ENCODE data around the gene KRTAP12-1.

The KRTAP12-1 gene

DNA sequence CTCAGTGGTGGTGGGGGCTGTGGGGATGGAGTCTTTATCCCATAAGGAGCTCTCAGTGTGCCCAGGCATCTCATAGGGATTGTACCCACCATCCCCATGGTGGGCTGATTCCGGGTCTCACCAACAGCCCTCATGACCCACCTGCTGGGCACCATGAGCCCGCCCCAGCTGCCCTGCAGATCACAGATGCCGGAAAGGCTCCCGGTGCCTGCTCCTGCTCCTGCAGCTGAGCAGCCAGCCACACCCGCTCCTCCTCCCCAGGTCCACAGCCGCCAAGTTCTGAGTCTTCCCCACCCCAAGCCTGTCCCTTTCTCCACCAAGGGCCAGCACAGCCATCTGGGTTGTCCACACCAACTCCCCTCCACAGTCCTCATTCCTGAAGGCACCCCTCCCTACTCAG is 44.9 kb upstream of the KRTAP12-1 start:
- Histone ChIP-seq H3K79me2 (ENCODE audit: insufficient read depth, low read length) (no peaks in the 10 kb centered on the region), H3K4me3 (ENCODE audit: low read length, poor library complexity, severe bottlenecking) (no peak overlapping the region), H3K9me3 (ENCODE audit: insufficient read depth, low read depth, low read length) (no peaks in the 10 kb centered on the region), H3K9ac (ENCODE audit: low read depth, low read length, poor library complexity, severe bottlenecking) (no peak overlapping the region), H3K27me3 (ENCODE audit: insufficient read depth, low read length, poor library complexity, severe bottlenecking) (no peaks in the 10 kb centered on the region), H3K36me3 (ENCODE audit: insufficient read depth, low read length) (no peaks in the 10 kb centered on the region), H3K9me2 (replicated peaks; ENCODE audit: low read depth, low read length) (no peaks in the 10 kb centered on the region), H3K4me2 (ENCODE audit: low read depth, low read length, poor library complexity, severe bottlenecking) (no peak overlapping the region), H4K20me1 (ENCODE audit: insufficient read depth, low read length, poor library complexity, severe bottlenecking) (no peaks in the 10 kb centered on the region), H2AFZ (ENCODE audit: low read length) (no peak overlapping the region), H3K4me1 (ENCODE audit: insufficient read depth, low read length, poor library complexity, severe bottlenecking) (peaks cover 9% of the 10 kb centered on the region), H3F3A (ENCODE audit: low read depth) (no peaks in the 10 kb centered on the region)
- no peak for TF ChIP-seq EZH2phosphoT487 (IDR thresholded peaks at IDR 0.05; ENCODE audit: borderline replicate concordance)
- TF ChIP-seq, protein P1, sequence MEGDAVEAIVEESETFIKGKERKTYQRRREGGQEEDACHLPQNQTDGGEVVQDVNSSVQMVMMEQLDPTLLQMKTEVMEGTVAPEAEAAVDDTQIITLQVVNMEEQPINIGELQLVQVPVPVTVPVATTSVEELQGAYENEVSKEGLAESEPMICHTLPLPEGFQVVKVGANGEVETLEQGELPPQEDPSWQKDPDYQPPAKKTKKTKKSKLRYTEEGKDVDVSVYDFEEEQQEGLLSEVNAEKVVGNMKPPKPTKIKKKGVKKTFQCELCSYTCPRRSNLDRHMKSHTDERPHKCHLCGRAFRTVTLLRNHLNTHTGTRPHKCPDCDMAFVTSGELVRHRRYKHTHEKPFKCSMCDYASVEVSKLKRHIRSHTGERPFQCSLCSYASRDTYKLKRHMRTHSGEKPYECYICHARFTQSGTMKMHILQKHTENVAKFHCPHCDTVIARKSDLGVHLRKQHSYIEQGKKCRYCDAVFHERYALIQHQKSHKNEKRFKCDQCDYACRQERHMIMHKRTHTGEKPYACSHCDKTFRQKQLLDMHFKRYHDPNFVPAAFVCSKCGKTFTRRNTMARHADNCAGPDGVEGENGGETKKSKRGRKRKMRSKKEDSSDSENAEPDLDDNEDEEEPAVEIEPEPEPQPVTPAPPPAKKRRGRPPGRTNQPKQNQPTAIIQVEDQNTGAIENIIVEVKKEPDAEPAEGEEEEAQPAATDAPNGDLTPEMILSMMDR (conservative IDR thresholded peaks at IDR 0.05; ENCODE audit: low read length): no peak

DNA sequence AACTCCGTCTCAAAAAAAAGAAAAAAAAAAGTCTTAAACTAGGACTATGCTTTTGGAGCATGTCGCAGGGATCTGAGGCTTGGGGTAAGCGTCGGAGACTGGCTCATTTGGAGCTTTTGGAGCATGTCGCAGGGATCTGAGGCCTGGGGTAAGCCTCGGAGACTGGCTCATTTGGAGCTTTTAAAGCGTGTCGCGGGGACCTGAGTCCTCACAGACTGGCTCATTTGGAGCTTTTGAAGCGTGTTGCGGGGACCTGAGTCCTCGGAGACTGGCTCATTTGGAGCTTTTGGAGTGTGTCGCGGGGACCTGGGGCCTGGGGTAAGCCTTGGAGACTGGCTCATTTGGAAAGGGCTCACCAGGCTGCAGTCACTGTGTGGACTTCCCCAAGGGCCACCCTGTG is 43.0 kb upstream of the KRTAP12-1 start:
- Histone ChIP-seq H2AFZ (ENCODE audit: low read length) (no peak overlapping the region), H3K4me1 (ENCODE audit: insufficient read depth, low read length, poor library complexity, severe bottlenecking) (peaks cover 9% of the 10 kb centered on the region), H3K4me2 (ENCODE audit: low read depth, low read length, poor library complexity, severe bottlenecking) (no peak overlapping the region), H3K4me3 (ENCODE audit: low read length, poor library complexity, severe bottlenecking) (no peak overlapping the region), H4K20me1 (ENCODE audit: insufficient read depth, low read length, poor library complexity, severe bottlenecking) (no peaks in the 10 kb centered on the region), H3K36me3 (ENCODE audit: insufficient read depth, low read length) (no peaks in the 10 kb centered on the region), H3K27me3 (ENCODE audit: insufficient read depth, low read length, poor library complexity, severe bottlenecking) (no peaks in the 10 kb centered on the region), H3F3A (ENCODE audit: low read depth) (no peaks in the 10 kb centered on the region), H3K9me2 (replicated peaks; ENCODE audit: low read depth, low read length) (no peaks in the 10 kb centered on the region), H3K79me2 (ENCODE audit: insufficient read depth, low read length) (no peaks in the 10 kb centered on the region), H3K9ac (ENCODE audit: low read depth, low read length, poor library complexity, severe bottlenecking) (no peak overlapping the region), H3K9me3 (ENCODE audit: insufficient read depth, low read depth, low read length) (no peaks in the 10 kb centered on the region)
- TF ChIP-seq, protein P1 (conservative IDR thresholded peaks at IDR 0.05; ENCODE audit: low read length): no peak
- no peak for TF ChIP-seq EZH2phosphoT487 (IDR thresholded peaks at IDR 0.05; ENCODE audit: borderline replicate concordance)

DNA sequence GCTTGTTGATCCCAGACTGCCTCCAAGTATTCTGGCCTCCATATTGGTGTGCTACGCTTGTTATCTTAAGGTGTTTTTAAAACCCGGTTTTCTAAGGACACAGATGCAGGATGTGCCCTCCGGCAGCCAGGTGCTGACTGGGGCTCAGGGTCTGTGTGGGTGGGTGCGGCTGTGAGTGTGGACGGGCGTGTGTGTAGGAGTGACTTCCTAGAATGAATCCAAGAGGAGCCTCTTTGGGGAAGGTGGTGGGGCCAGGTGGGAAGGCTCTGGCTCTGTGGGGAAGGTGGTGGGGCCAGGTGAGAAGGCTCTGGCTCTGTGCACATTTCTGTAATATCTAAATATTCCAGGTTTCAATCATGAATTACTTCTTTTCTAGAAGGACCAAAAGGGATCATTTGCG is 42.2 kb upstream of the KRTAP12-1 start:
- H3K9me3 ChIP-seq (ENCODE audit: insufficient read depth, low read depth, low read length): no peaks in the 10 kb centered on the region
- peaks cover 9% of the 10 kb centered on the region for H3K4me1 ChIP-seq (ENCODE audit: insufficient read depth, low read length, poor library complexity, severe bottlenecking)
- no peak overlapping the region for H3K4me2 ChIP-seq (ENCODE audit: low read depth, low read length, poor library complexity, severe bottlenecking)
- no peak overlapping the region for H3K4me3 ChIP-seq (ENCODE audit: low read length, poor library complexity, severe bottlenecking)
- H3K79me2 ChIP-seq (ENCODE audit: insufficient read depth, low read length): no peaks in the 10 kb centered on the region
- no peaks in the 10 kb centered on the region for H3K36me3 ChIP-seq (ENCODE audit: insufficient read depth, low read length)
- no peak overlapping the region for H3K9ac ChIP-seq (ENCODE audit: low read depth, low read length, poor library complexity, severe bottlenecking)
- no peaks in the 10 kb centered on the region for H3K27me3 ChIP-seq (ENCODE audit: insufficient read depth, low read length, poor library complexity, severe bottlenecking)
- H3K9me2 ChIP-seq (replicated peaks; ENCODE audit: low read depth, low read length): no peaks in the 10 kb centered on the region
- no peak overlapping the region for H2AFZ ChIP-seq (ENCODE audit: low read length)
- TF ChIP-seq, protein P1 (conservative IDR thresholded peaks at IDR 0.05; ENCODE audit: low read length): no peak
- no peak for TF ChIP-seq EZH2phosphoT487 (IDR thresholded peaks at IDR 0.05; ENCODE audit: borderline replicate concordance)
- no peaks in the 10 kb centered on the region for H3F3A ChIP-seq (ENCODE audit: low read depth)
- no peaks in the 10 kb centered on the region for H4K20me1 ChIP-seq (ENCODE audit: insufficient read depth, low read length, poor library complexity, severe bottlenecking)
